Ishikawa (cell line): ENCODE measurements around the gene DNAJB4.

Source experiments
- CEBPB ChIP-seq: IDR thresholded peaks from 2 replicates; pipeline ENCODE4 v1.6.1; 2012
- EGR1 ChIP-seq: IDR thresholded peaks from 2 replicates; pipeline ENCODE4 v1.6.1; 2012
- EP300 ChIP-seq: IDR thresholded peaks from 2 replicates; pipeline ENCODE4 v1.6.1; 2012; ENCODE audit warnings: borderline replicate concordance
- FOXM1 ChIP-seq: IDR thresholded peaks from 2 replicates; pipeline ENCODE4 v1.6.1; 2012; ENCODE audit warnings: low read depth, borderline replicate concordance
- RAD21 ChIP-seq: IDR thresholded peaks from 2 replicates; pipeline ENCODE4 v1.6.1; 2012; ENCODE audit warnings: low read depth
- TAF1 ChIP-seq: IDR thresholded peaks from 2 replicates; pipeline ENCODE4 v1.6.1; 2012; ENCODE audit warnings: low read depth, mild to moderate bottlenecking
- TCF12 ChIP-seq: IDR thresholded peaks from 2 replicates; pipeline ENCODE4 v1.6.1; 2012; ENCODE audit warnings: low read depth
- TEAD4 ChIP-seq: IDR thresholded peaks from 2 replicates; pipeline ENCODE4 v1.6.1; 2012
- YY1 ChIP-seq: IDR thresholded peaks from 2 replicates; pipeline ENCODE4 v1.6.1; 2012; ENCODE audit warnings: low read depth
- ZBTB7A ChIP-seq: IDR thresholded peaks from 2 replicates; pipeline ENCODE4 v1.6.1; 2012; ENCODE audit warnings: low read depth
- TF ChIP-seq, protein P1 (sequence below): IDR thresholded peaks from 2 replicates; pipeline ENCODE4 v1.6.1; 2012
- TF ChIP-seq, protein P2 (sequence below): IDR thresholded peaks from 2 replicates; pipeline ENCODE4 v1.6.1; 2012; ENCODE audit warnings: low read depth, mild to moderate bottlenecking
- TF ChIP-seq, protein P3 (sequence below): IDR thresholded peaks from 2 replicates; pipeline ENCODE4 v1.6.1; 2012

The DNAJB4 gene

DNA sequence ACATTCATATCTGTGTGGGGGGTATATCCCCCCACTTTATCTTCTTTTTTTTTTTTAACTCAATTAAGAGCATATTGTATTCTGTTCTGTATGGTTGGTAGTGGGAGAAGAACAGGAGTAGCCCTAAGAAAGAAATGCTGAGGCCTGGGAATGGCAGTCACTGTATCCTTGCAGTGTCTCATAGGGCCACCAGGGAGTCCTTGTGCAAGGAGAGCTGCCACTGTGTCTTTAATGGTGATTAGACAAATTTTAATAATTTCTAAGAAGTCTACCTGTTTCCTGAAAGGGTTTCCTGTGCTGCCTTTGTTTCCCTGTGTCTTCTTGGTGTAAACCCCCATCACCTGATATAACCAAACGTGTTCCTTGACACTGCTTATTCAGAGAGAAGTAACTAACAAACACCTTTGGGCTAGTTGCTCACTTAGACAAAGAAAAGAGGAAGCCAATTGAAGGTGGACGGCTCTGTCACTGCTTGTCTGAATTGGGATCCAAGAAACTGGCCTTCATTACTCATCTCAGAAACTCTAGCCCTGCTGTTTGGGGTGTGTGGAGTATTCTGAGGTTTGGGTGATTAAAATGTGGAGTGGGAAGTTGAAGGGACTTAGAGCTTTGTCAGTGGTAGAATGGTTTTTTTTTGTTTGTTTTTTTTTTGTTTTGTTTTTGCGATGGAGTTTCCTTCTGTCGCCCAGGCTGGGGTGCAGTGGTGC is 56.3 kb downstream of the DNAJB4 start:
- TF ChIP-seq TAF1 = no peak
- TF ChIP-seq, protein P1, sequence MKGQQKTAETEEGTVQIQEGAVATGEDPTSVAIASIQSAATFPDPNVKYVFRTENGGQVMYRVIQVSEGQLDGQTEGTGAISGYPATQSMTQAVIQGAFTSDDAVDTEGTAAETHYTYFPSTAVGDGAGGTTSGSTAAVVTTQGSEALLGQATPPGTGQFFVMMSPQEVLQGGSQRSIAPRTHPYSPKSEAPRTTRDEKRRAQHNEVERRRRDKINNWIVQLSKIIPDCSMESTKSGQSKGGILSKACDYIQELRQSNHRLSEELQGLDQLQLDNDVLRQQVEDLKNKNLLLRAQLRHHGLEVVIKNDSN = no peak
- TF ChIP-seq FOXM1 = no peak

- no peak for TF ChIP-seq TCF12
- TF ChIP-seq EP300 = no peak
- TF ChIP-seq YY1 = no peak
- no peak for TF ChIP-seq TEAD4
- TF ChIP-seq, protein P2, sequence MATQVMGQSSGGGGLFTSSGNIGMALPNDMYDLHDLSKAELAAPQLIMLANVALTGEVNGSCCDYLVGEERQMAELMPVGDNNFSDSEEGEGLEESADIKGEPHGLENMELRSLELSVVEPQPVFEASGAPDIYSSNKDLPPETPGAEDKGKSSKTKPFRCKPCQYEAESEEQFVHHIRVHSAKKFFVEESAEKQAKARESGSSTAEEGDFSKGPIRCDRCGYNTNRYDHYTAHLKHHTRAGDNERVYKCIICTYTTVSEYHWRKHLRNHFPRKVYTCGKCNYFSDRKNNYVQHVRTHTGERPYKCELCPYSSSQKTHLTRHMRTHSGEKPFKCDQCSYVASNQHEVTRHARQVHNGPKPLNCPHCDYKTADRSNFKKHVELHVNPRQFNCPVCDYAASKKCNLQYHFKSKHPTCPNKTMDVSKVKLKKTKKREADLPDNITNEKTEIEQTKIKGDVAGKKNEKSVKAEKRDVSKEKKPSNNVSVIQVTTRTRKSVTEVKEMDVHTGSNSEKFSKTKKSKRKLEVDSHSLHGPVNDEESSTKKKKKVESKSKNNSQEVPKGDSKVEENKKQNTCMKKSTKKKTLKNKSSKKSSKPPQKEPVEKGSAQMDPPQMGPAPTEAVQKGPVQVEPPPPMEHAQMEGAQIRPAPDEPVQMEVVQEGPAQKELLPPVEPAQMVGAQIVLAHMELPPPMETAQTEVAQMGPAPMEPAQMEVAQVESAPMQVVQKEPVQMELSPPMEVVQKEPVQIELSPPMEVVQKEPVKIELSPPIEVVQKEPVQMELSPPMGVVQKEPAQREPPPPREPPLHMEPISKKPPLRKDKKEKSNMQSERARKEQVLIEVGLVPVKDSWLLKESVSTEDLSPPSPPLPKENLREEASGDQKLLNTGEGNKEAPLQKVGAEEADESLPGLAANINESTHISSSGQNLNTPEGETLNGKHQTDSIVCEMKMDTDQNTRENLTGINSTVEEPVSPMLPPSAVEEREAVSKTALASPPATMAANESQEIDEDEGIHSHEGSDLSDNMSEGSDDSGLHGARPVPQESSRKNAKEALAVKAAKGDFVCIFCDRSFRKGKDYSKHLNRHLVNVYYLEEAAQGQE = no peak
- TF ChIP-seq FOXM1 = no peak
- TF ChIP-seq CEBPB = no peak
- no peak for TF ChIP-seq EGR1
- no peak for TF ChIP-seq RAD21
- TF ChIP-seq, protein P3, sequence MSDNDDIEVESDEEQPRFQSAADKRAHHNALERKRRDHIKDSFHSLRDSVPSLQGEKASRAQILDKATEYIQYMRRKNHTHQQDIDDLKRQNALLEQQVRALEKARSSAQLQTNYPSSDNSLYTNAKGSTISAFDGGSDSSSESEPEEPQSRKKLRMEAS = no peak
- no peak for TF ChIP-seq ZBTB7A
- TF ChIP-seq, protein P1 = no peak
Measured at GRCh38 chr1:78061825-78062523, 57.2 kb downstream of the DNAJB4 start.
